GM23338 (cell line): ENCODE results near the gene YWHAQ. TPM values are rescaled to one million over a fixed set of nuclear protein-coding genes. Genes with fewer than 3 reads are reported as not detected.

Experiments used
- ATAC-seq: fragments of 200-7000 bp; cut with Tn5 transposase; 3 replicates; pipeline ENCODE4 v1.9.1; 2020
- DNase-seq: peaks from one replicate; pipeline ENCODE4 v3.0.0-alpha.2; 2015; ENCODE audit warnings: low spot score
- H2AFZ ChIP-seq: fragments of 200-600 bp; sonication (generic); 2 replicates; pipeline ENCODE4 v1.8.0; 2016; ENCODE audit warnings: antibody characterized with exemption, mild to moderate bottlenecking, moderate library complexity
- H3F3A ChIP-seq: fragments of 200-600 bp; sonication (generic); replicated peaks from 2 replicates; pipeline ENCODE4 v1.8.0; 2017; ENCODE audit warnings: antibody characterized with exemption, mixed run types, low read depth
- H3K27ac ChIP-seq: fragments of 200-600 bp; sonication (generic); 2 replicates; pipeline ENCODE4 v1.6.1; 2016; ENCODE audit warnings: low read depth
- H3K27me3 ChIP-seq: fragments of 200-600 bp; sonication (generic); 2 replicates; pipeline ENCODE4 v1.8.0; 2016; ENCODE audit warnings: mild to moderate bottlenecking, mixed run types, moderate library complexity; ENCODE audit not compliant: insufficient read depth
- H3K36me3 ChIP-seq: fragments of 200-600 bp; sonication (generic); 2 replicates; pipeline ENCODE4 v1.8.0; 2016; ENCODE audit warnings: mild to moderate bottlenecking; ENCODE audit not compliant: insufficient read depth
- H3K4me1 ChIP-seq: fragments of 200-600 bp; sonication (generic); 2 replicates; pipeline ENCODE4 v1.8.0; 2016; ENCODE audit warnings: mild to moderate bottlenecking, moderate library complexity; ENCODE audit not compliant: insufficient read depth
- H3K4me2 ChIP-seq: fragments of 200-600 bp; sonication (generic); 2 replicates; pipeline ENCODE4 v1.7.1; 2017; ENCODE audit warnings: mixed run types
- H3K4me3 ChIP-seq: fragments of 200-600 bp; sonication (generic); 2 replicates; pipeline ENCODE4 v1.6.1; 2016; ENCODE audit warnings: mixed run types
- H3K79me2 ChIP-seq: fragments of 200-600 bp; sonication (generic); replicated peaks from 2 replicates; pipeline ENCODE4 v1.8.0; 2017; ENCODE audit warnings: mild to moderate bottlenecking; ENCODE audit not compliant: insufficient read depth
- H3K9me2 ChIP-seq: fragments of 200-600 bp; sonication (generic); 2 replicates; pipeline ENCODE4 v1.8.0; 2017; ENCODE audit not compliant: insufficient read depth
- H4K20me1 ChIP-seq: fragments of 200-600 bp; sonication (generic); replicated peaks from 2 replicates; pipeline ENCODE4 v1.8.0; 2017; ENCODE audit warnings: mild to moderate bottlenecking; ENCODE audit not compliant: insufficient read depth
- H3K27ac Mint-ChIP-seq: 2 replicates; pipeline ENCODE4 v1.8.0; 2020; ENCODE audit warnings: inconsistent platforms, mild to moderate bottlenecking, moderate library complexity, mixed read lengths
- H3K27me3 Mint-ChIP-seq: 3 replicates; pipeline ENCODE4 v1.8.0; 2022; ENCODE audit warnings: low read depth, mild to moderate bottlenecking, moderate library complexity, mixed read lengths, inconsistent platforms; ENCODE audit not compliant: insufficient read depth, poor library complexity
- H3K36me3 Mint-ChIP-seq: 3 replicates; pipeline ENCODE4 v1.8.0; 2021; ENCODE audit warnings: low read depth, mild to moderate bottlenecking, inconsistent platforms, moderate library complexity, mixed read lengths
- H3K4me1 Mint-ChIP-seq: 3 replicates; pipeline ENCODE4 v1.8.0; 2020; ENCODE audit warnings: mild to moderate bottlenecking, inconsistent platforms, mixed read lengths
- H3K4me3 Mint-ChIP-seq: 3 replicates; pipeline ENCODE4 v1.8.0; 2021; ENCODE audit warnings: moderate library complexity, mild to moderate bottlenecking, inconsistent platforms, mixed read lengths
- H3K9me3 Mint-ChIP-seq: 3 replicates; pipeline ENCODE4 v1.8.0; 2020; ENCODE audit warnings: moderate library complexity, mild to moderate bottlenecking, inconsistent platforms, mixed read lengths
- CREB1 ChIP-seq: fragments of 250-450 bp; sonication (Bioruptor Pico); IDR thresholded peaks from 2 replicates; pipeline ENCODE4 v1.5.0; 2020; ENCODE audit warnings: low read depth, mild to moderate bottlenecking, moderate library complexity
- EZH2 ChIP-seq: fragments of 200-600 bp; sonication (generic); IDR thresholded peaks from one replicate; pipeline ENCODE4 v1.8.0; 2017; ENCODE audit warnings: antibody characterized with exemption, mild to moderate bottlenecking, low read depth; ENCODE audit not compliant: unreplicated experiment
- EZH2phosphoT487 ChIP-seq: fragments of 200-600 bp; sonication (generic); IDR thresholded peaks from one replicate; pipeline ENCODE4 v1.8.1; 2018; ENCODE audit warnings: antibody characterized with exemption; ENCODE audit not compliant: unreplicated experiment
- NANOG ChIP-seq: IDR thresholded peaks from 2 replicates; pipeline ENCODE4 v1.6.1; 2016; ENCODE audit warnings: antibody characterized with exemption, borderline replicate concordance
- POLR2AphosphoS5 ChIP-seq: IDR thresholded peaks from 2 replicates; pipeline ENCODE4 v1.6.1; 2016; ENCODE audit warnings: antibody characterized with exemption, low read depth
- ZNF114 ChIP-seq: fragments of 250-450 bp; sonication (Bioruptor Pico); IDR thresholded peaks from 2 replicates; pipeline ENCODE4 v1.5.0; 2020; ENCODE audit warnings: mild to moderate bottlenecking, moderate library complexity
- ZNF331 ChIP-seq: fragments of 250-450 bp; sonication (Bioruptor Pico); IDR thresholded peaks from 2 replicates; pipeline ENCODE4 v1.5.0; 2020; ENCODE audit warnings: low read depth, mild to moderate bottlenecking, moderate library complexity
- polyA plus RNA-seq: library from polyadenylated mRNA; unstranded; fragments of >200 nt; fragmentation: Nextera tagmentation; extraction: Ambion mirVana; gene quantifications from 2 replicates; pipeline ENCODE4 v1.2.1, GENCODE V29; 2016
- total RNA-seq: library from RNA; depleted of rRNA; stranded (reverse); fragments of >200 nt; shearing (Covaris generic); gene quantifications from 2 replicates; pipeline ENCODE4 v1.2.3, GENCODE V29; 2014
- TF ChIP-seq, protein P1 (sequence below), 2 experiments: fragments of 200-600 bp in 1 of 2; sonication (generic) in 1 of 2; conservative IDR thresholded peaks; 2 replicates each; pipeline versions ENCODE4 v1.5.1 to v1.6.1; 2016 to 2017; ENCODE audit warnings: antibody characterized with exemption in 2 of 2, low read depth in 2 of 2, mild to moderate bottlenecking in 2 of 2, moderate library complexity in 1 of 2
- TF ChIP-seq, protein P2 (sequence below): IDR thresholded peaks from 2 replicates; pipeline ENCODE4 v1.6.1; 2016; ENCODE audit warnings: antibody characterized with exemption
- TF ChIP-seq, protein P3 (sequence below): fragments of 250-450 bp; sonication (Bioruptor Pico); IDR thresholded peaks from 2 replicates; pipeline ENCODE4 v1.5.0; 2020; ENCODE audit warnings: mild to moderate bottlenecking, moderate library complexity

The YWHAQ gene
- total and polyA plus RNA-seq, 2 experiments from 2014 or later, result 295 to 464 TPM

DNA sequence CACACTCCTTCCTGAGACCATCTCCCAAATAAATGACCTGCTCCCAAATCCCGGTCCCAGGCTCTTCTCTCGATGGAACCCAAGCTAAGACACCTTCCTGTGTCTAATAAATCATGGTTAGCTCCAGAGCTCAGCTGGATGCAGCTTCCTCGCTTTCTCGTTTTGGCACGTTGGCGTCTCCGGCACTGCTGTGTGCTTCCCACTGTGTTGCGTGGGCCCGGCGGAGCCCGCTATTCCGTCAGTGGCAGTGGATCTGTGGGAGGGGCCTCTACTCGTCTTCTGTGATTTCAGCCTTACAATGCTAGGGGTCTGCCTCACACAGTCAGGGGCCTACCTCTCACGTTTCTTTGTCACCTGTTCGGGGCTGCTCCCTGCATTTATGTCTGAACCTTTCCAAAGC lies 29.4 kb upstream of the YWHAQ start:
- Mint-ChIP-seq H3K4me1 (no peaks in the 10 kb centered on the region; the same call in 2 of the 3 replicates), H3K27ac (no peak overlapping the region), H3K36me3 (no peaks in the 10 kb centered on the region; the same call in 2 of the 3 replicates), H3K4me3 (no peak overlapping the region), H3K27me3 (peaks cover 9% of the 10 kb centered on the region), H3K9me3 (no peaks in the 10 kb centered on the region)
- Histone ChIP-seq H3K4me3 (no peak overlapping the region), H2AFZ (no peak overlapping the region), H3K36me3 (no peaks in the 10 kb centered on the region), H3K27ac (no peak overlapping the region), H3K27me3 (no peaks in the 10 kb centered on the region), H3K4me1 (no peaks in the 10 kb centered on the region), H4K20me1 (no peaks in the 10 kb centered on the region), H3K9me2 (peaks cover 4% of the 10 kb centered on the region; the same call in 1 of the 2 replicates), H3K79me2 (no peaks in the 10 kb centered on the region), H3K4me2 (no peak overlapping the region), H3F3A (no peaks in the 10 kb centered on the region)
- TF ChIP-seq, protein P1, sequence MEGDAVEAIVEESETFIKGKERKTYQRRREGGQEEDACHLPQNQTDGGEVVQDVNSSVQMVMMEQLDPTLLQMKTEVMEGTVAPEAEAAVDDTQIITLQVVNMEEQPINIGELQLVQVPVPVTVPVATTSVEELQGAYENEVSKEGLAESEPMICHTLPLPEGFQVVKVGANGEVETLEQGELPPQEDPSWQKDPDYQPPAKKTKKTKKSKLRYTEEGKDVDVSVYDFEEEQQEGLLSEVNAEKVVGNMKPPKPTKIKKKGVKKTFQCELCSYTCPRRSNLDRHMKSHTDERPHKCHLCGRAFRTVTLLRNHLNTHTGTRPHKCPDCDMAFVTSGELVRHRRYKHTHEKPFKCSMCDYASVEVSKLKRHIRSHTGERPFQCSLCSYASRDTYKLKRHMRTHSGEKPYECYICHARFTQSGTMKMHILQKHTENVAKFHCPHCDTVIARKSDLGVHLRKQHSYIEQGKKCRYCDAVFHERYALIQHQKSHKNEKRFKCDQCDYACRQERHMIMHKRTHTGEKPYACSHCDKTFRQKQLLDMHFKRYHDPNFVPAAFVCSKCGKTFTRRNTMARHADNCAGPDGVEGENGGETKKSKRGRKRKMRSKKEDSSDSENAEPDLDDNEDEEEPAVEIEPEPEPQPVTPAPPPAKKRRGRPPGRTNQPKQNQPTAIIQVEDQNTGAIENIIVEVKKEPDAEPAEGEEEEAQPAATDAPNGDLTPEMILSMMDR (conservative IDR thresholded peaks at IDR 0.05; ENCODE audit: low read depth in 2 of 2), result no peak
- TF ChIP-seq NANOG (no peak), EZH2phosphoT487 (no peak), CREB1 (CRISPR knock-in tag) (no peak), EZH2 (no peak), ZNF114 (CRISPR knock-in tag) (no peak), ZNF331 (CRISPR knock-in tag) (no peak), POLR2AphosphoS5 (no peak)
- TF ChIP-seq, protein P2, sequence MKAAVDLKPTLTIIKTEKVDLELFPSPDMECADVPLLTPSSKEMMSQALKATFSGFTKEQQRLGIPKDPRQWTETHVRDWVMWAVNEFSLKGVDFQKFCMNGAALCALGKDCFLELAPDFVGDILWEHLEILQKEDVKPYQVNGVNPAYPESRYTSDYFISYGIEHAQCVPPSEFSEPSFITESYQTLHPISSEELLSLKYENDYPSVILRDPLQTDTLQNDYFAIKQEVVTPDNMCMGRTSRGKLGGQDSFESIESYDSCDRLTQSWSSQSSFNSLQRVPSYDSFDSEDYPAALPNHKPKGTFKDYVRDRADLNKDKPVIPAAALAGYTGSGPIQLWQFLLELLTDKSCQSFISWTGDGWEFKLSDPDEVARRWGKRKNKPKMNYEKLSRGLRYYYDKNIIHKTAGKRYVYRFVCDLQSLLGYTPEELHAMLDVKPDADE, result no peak
- TF ChIP-seq, protein P3, sequence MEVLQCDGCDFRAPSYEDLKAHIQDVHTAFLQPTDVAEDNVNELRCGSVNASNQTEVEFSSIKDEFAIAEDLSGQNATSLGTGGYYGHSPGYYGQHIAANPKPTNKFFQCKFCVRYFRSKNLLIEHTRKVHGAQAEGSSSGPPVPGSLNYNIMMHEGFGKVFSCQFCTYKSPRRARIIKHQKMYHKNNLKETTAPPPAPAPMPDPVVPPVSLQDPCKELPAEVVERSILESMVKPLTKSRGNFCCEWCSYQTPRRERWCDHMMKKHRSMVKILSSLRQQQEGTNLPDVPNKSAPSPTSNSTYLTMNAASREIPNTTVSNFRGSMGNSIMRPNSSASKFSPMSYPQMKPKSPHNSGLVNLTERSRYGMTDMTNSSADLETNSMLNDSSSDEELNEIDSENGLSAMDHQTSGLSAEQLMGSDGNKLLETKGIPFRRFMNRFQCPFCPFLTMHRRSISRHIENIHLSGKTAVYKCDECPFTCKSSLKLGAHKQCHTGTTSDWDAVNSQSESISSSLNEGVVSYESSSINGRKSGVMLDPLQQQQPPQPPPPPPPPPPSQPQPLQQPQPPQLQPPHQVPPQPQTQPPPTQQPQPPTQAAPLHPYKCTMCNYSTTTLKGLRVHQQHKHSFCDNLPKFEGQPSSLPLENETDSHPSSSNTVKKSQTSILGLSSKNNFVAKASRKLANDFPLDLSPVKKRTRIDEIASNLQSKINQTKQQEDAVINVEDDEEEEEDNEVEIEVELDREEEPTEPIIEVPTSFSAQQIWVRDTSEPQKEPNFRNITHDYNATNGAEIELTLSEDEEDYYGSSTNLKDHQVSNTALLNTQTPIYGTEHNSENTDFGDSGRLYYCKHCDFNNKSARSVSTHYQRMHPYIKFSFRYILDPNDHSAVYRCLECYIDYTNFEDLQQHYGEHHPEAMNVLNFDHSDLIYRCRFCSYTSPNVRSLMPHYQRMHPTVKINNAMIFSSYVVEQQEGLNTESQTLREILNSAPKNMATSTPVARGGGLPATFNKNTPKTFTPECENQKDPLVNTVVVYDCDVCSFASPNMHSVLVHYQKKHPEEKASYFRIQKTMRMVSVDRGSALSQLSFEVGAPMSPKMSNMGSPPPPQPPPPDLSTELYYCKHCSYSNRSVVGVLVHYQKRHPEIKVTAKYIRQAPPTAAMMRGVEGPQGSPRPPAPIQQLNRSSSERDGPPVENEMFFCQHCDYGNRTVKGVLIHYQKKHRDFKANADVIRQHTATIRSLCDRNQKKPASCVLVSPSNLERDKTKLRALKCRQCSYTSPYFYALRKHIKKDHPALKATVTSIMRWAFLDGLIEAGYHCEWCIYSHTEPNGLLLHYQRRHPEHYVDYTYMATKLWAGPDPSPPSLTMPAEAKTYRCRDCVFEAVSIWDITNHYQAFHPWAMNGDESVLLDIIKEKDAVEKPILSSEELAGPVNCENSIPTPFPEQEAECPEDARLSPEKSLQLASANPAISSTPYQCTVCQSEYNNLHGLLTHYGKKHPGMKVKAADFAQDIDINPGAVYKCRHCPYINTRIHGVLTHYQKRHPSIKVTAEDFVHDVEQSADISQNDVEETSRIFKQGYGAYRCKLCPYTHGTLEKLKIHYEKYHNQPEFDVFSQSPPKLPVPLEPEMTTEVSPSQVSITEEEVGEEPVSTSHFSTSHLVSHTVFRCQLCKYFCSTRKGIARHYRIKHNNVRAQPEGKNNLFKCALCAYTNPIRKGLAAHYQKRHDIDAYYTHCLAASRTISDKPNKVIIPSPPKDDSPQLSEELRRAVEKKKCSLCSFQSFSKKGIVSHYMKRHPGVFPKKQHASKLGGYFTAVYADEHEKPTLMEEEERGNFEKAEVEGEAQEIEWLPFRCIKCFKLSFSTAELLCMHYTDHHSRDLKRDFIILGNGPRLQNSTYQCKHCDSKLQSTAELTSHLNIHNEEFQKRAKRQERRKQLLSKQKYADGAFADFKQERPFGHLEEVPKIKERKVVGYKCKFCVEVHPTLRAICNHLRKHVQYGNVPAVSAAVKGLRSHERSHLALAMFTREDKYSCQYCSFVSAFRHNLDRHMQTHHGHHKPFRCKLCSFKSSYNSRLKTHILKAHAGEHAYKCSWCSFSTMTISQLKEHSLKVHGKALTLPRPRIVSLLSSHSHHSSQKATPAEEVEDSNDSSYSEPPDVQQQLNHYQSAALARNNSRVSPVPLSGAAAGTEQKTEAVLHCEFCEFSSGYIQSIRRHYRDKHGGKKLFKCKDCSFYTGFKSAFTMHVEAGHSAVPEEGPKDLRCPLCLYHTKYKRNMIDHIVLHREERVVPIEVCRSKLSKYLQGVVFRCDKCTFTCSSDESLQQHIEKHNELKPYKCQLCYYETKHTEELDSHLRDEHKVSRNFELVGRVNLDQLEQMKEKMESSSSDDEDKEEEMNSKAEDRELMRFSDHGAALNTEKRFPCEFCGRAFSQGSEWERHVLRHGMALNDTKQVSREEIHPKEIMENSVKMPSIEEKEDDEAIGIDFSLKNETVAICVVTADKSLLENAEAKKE, result no peak
- ATAC-seq (peak; percentile 30; the same call in 1 of the 3 replicates), DNase-seq (peak; percentile 6)
